ENCODE measurements around the gene CLDN4.

Gene CLDN4

GRCh38 chr7:73879977-73880681 lies 49.3 kb downstream of the CLDN4 start:
- H3K27me3 ChIP-seq (ENCODE audit: insufficient read depth, low read depth, severe bottlenecking) = no peaks in the 10 kb centered on the region
- TF ChIP-seq CTCF (IDR thresholded peaks at IDR 0.05; ENCODE audit: low read depth, low read length) = no peak
- H3K36me3 ChIP-seq = no peaks in the 10 kb centered on the region
- H3K9me3 ChIP-seq (ENCODE audit: severe bottlenecking) = no peaks in the 10 kb centered on the region
- no peak overlapping the region for H3K27ac ChIP-seq
- no peak overlapping the region for H3K4me3 ChIP-seq (ENCODE audit: low read depth, low read length)
- no peak for DNase-seq

GRCh38 chr7:73880755-73881328 lies 50.0 kb downstream of the CLDN4 start:
- no peaks in the 10 kb centered on the region for H3K36me3 ChIP-seq
- no peaks in the 10 kb centered on the region for H3K9me3 ChIP-seq (ENCODE audit: severe bottlenecking)
- H3K27ac ChIP-seq = no peak overlapping the region
- no peak for TF ChIP-seq CTCF (IDR thresholded peaks at IDR 0.05; ENCODE audit: low read depth, low read length)
- no peaks in the 10 kb centered on the region for H3K27me3 ChIP-seq (ENCODE audit: insufficient read depth, low read depth, severe bottlenecking)
- H3K4me3 ChIP-seq (ENCODE audit: low read depth, low read length) = no peak overlapping the region
- DNase-seq = no peak

- Histone ChIP-seq H3K4me3 (ENCODE audit: low read depth, low read length) (no peak overlapping the region), H3K36me3 (no peaks in the 10 kb centered on the region), H3K27ac (no peak overlapping the region), H3K27me3 (ENCODE audit: insufficient read depth, low read depth, severe bottlenecking) (no peaks in the 10 kb centered on the region), H3K9me3 (ENCODE audit: severe bottlenecking) (no peaks in the 10 kb centered on the region)
- no peak for DNase-seq
- no peak for TF ChIP-seq CTCF (IDR thresholded peaks at IDR 0.05; ENCODE audit: low read depth, low read length)
Observed at GRCh38 chr7:73881352-73882046, 50.7 kb downstream of the CLDN4 start.

- DNase-seq = no peak
- Histone ChIP-seq H3K27me3 (ENCODE audit: insufficient read depth, low read depth, severe bottlenecking) (no peaks in the 10 kb centered on the region), H3K27ac (no peak overlapping the region), H3K9me3 (ENCODE audit: severe bottlenecking) (no peaks in the 10 kb centered on the region), H3K36me3 (no peaks in the 10 kb centered on the region), H3K4me3 (ENCODE audit: low read depth, low read length) (no peak overlapping the region)
- no peak for TF ChIP-seq CTCF (IDR thresholded peaks at IDR 0.05; ENCODE audit: low read depth, low read length)
Observed at GRCh38 chr7:73882047-73882402, 51.2 kb downstream of the CLDN4 start.
